Keratinocyte (primary cell): ENCODE results near the gene CCR6. TPM values are rescaled to one million over a fixed set of nuclear protein-coding genes. Genes with fewer than 3 reads are reported as not detected.
"Not testable (repeated sequence)": the region's sequence is repeated elsewhere in the genome, so short reads cannot be mapped to it uniquely, and the experiment has no call there.

Source experiments
- DNase-seq: peaks from one replicate; pipeline ENCODE4 v3.0.0-alpha.2; 2011; ENCODE audit warnings: low read depth, missing footprints, low spot score
- FAIRE-seq: peaks from 2 replicates; lab custom pipeline; 2011; peaks lifted over from hg19 to GRCh38; lab: Jason Lieb, UNC
- H2AFZ ChIP-seq: 2 replicates; pipeline ENCODE4 v1.6.0; 2012; ENCODE audit warnings: low read length, control low read depth, inconsistent platforms; ENCODE audit not compliant: control insufficient read depth
- H3K27ac ChIP-seq: 2 replicates; pipeline ENCODE4 v1.5.1; 2011; ENCODE audit warnings: low read length; ENCODE audit not compliant: control insufficient read depth, insufficient read depth
- H3K27me3 ChIP-seq: 3 replicates; pipeline ENCODE4 v1.6.0; 2011; ENCODE audit warnings: low read length; ENCODE audit not compliant: control insufficient read depth, insufficient read depth; ENCODE audit errors: extremely low read depth
- H3K36me3 ChIP-seq, 2 experiments: 2 replicates in 1 of 2; 3 replicates in 1 of 2; pipeline ENCODE4 v1.5.1; 2011; ENCODE audit warnings: low read length in 2 of 2, mild to moderate bottlenecking in 1 of 2; ENCODE audit not compliant: control insufficient read depth in 2 of 2, insufficient read depth in 2 of 2; ENCODE audit errors: extremely low read depth in 1 of 2
- H3K4me1 ChIP-seq: 3 replicates; pipeline ENCODE4 v1.5.1; 2011; ENCODE audit warnings: low read length; ENCODE audit not compliant: control insufficient read depth, insufficient read depth; ENCODE audit errors: extremely low read depth
- H3K4me2 ChIP-seq: 3 replicates; pipeline ENCODE4 v1.6.0; 2011; ENCODE audit warnings: low read depth, low read length; ENCODE audit not compliant: control insufficient read depth, insufficient read depth; ENCODE audit errors: extremely low read depth
- H3K4me3 ChIP-seq, 3 experiments: fragments of 200-600 bp in 1 of 3; sonication (generic) in 1 of 3; 2 replicates in 2 of 3; 3 replicates in 1 of 3; pipeline ENCODE4 v1.5.1; 2011 to 2016; ENCODE audit warnings: low read length in 3 of 3, mild to moderate bottlenecking in 3 of 3, control low read depth in 2 of 3, inconsistent platforms in 1 of 3, low read depth in 1 of 3, mixed read lengths in 1 of 3, mixed run types in 1 of 3, moderate library complexity in 1 of 3; ENCODE audit not compliant: control insufficient read depth in 2 of 3, insufficient read depth in 2 of 3; ENCODE audit errors: extremely low read depth in 1 of 3
- H3K79me2 ChIP-seq: 2 replicates; pipeline ENCODE4 v1.6.0; 2012; ENCODE audit warnings: low read length; ENCODE audit not compliant: control insufficient read depth, insufficient read depth
- H3K9ac ChIP-seq: 3 replicates; pipeline ENCODE4 v1.6.0; 2011; ENCODE audit warnings: low read length; ENCODE audit not compliant: control insufficient read depth, insufficient read depth; ENCODE audit errors: extremely low read depth
- H3K9me1 ChIP-seq: 3 replicates; pipeline ENCODE4 v1.6.0; 2011; ENCODE audit warnings: low read length; ENCODE audit not compliant: control insufficient read depth, insufficient read depth; ENCODE audit errors: extremely low read depth
- H3K9me3 ChIP-seq: 2 replicates; pipeline ENCODE4 v1.5.1; 2012; ENCODE audit warnings: low read depth, low read length; ENCODE audit not compliant: control insufficient read depth
- H4K20me1 ChIP-seq: 3 replicates; pipeline ENCODE4 v1.6.0; 2011; ENCODE audit warnings: low read length; ENCODE audit not compliant: control insufficient read depth, insufficient read depth; ENCODE audit errors: extremely low read depth
- EZH2 ChIP-seq: IDR thresholded peaks from one replicate; pipeline ENCODE4 v1.6.1; 2012; ENCODE audit warnings: inconsistent platforms, mild to moderate bottlenecking, low read length, moderate library complexity
- dilution Hi-C: fragments of 300-500 bp; cut with MboI; formaldehyde crosslinking; loops from one replicate; pipeline ENCODE4 v1.7.0; 2020; ENCODE audit warnings: low sequenced_read_pairs; ENCODE audit not compliant: extremely low pct_ligation_motif_present
- polyA plus RNA-seq, 5 experiments: library from polyadenylated mRNA; depleted of rRNA in 3 of 5; stranded (reverse) in 3 of 5; stranded (forward) in 1 of 5; unstranded in 1 of 5; fragments of >200 nt; gene quantifications; 1 replicate in 1 of 5; 2 replicates in 3 of 5; 3 replicates in 1 of 5; pipeline versions ENCODE4 v1.2.1 to v1.2.3, GENCODE V29; 2011 to 2012; ENCODE audit warnings: missing spikeins in 2 of 5, low read depth in 1 of 5, low replicate concordance in 1 of 5
- TF ChIP-seq, protein P1 (sequence below), 3 experiments: IDR thresholded peaks in 1 of 3; conservative IDR thresholded peaks in 1 of 3; optimal IDR thresholded peaks in 1 of 3; 2 replicates in 2 of 3; 3 replicates in 1 of 3; pipeline versions ENCODE3 to v1.5.1; 2011; ENCODE audit warnings: low read length in 3 of 3, mild to moderate bottlenecking in 3 of 3, moderate library complexity in 2 of 3, control low read depth in 1 of 3, inconsistent platforms in 1 of 3; ENCODE audit not compliant: insufficient read depth in 2 of 3; ENCODE audit errors: extremely low read depth in 1 of 3

The CCR6 gene
- polyA plus RNA-seq, 1 donor (not counting 4 experiments of a cell fraction or from before 2014, with no cell fraction given), result not detected

DNA sequence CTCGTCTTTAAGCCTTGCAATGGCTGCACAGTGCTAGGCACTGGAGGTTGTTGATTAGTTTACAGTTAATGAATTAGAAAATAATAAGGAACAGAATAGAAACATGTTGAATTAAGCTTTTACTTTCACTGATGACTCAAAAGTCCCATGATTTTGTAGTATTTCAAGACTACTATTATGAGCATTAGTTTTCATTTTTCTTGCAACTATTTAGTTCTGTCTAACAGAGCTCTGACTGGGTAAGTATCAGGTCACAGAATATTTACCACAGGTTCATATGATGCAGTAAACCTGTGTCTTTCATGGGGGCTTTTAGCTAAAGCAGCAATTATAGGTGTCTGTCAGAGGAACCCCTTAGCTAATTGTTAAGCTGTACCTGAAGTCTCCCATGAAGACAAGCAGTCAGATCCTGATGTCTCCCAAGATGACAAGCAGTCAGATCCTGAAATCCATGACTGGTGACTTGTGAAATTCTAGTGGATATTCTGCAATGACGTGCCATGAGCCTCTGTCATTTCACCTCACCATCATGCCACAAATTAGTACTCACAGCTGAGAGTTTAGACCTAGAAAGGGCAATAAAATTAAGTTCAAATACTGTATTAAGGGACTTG is 43.1 kb downstream of the CCR6 start:
- Histone ChIP-seq H4K20me1 (no peaks in the 10 kb centered on the region), H3K9me3 (peaks cover 2% of the 10 kb centered on the region), H3K9me1 (no peaks in the 10 kb centered on the region), H3K36me3 (no peaks in the 10 kb centered on the region), H3K79me2 (no peaks in the 10 kb centered on the region), H3K27me3 (no peaks in the 10 kb centered on the region), H3K4me2 (no peak overlapping the region), H3K4me3 (no peak overlapping the region), H3K27ac (no peak overlapping the region), H2AFZ (no peak overlapping the region), H3K4me1 (no peaks in the 10 kb centered on the region), H3K9ac (no peak overlapping the region)
- no peak for FAIRE-seq
- TF ChIP-seq EZH2, result no peak
- TF ChIP-seq, protein P1, sequence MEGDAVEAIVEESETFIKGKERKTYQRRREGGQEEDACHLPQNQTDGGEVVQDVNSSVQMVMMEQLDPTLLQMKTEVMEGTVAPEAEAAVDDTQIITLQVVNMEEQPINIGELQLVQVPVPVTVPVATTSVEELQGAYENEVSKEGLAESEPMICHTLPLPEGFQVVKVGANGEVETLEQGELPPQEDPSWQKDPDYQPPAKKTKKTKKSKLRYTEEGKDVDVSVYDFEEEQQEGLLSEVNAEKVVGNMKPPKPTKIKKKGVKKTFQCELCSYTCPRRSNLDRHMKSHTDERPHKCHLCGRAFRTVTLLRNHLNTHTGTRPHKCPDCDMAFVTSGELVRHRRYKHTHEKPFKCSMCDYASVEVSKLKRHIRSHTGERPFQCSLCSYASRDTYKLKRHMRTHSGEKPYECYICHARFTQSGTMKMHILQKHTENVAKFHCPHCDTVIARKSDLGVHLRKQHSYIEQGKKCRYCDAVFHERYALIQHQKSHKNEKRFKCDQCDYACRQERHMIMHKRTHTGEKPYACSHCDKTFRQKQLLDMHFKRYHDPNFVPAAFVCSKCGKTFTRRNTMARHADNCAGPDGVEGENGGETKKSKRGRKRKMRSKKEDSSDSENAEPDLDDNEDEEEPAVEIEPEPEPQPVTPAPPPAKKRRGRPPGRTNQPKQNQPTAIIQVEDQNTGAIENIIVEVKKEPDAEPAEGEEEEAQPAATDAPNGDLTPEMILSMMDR (optimal IDR thresholded peaks at IDR 0.05 in 1 of 3, IDR thresholded peaks at IDR 0.05 in 1 of 3, conservative IDR thresholded peaks at IDR 0.05 in 1 of 3; ENCODE audit: extremely low read depth in 1 of 3, insufficient read depth in 2 of 3, low read length in 3 of 3), result no peak
- dilution Hi-C loops, result no loop called here
- DNase-seq, result no peak

DNA sequence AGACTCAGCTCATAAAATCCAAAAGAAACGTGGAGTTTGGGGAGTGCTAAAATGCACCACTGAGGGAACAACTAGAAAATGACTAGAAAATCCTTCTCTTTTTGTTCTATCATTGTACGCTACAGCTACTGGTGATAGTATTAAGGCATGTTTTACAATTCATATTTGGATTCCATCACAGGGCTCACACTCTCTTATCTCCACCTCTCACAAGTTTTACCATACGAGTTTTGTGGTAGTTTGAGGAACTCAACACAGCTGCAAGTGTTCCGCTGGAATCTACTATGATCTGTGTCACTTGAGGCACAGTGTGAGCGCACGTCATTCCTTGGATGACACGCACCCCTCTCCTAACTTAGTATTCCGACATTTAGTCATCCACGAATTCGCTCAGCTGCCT is 44.8 kb downstream of the CCR6 start:
- H3K79me2 ChIP-seq, DNase-seq, FAIRE-seq, H3K9me3 ChIP-seq, dilution Hi-C loops, H3K4me2 ChIP-seq, H3K27me3 ChIP-seq, H2AFZ ChIP-seq, H3K27ac ChIP-seq, H3K4me1 ChIP-seq, H3K9me1 ChIP-seq, H3K9ac ChIP-seq, H3K36me3 ChIP-seq, H3K4me3 ChIP-seq, H4K20me1 ChIP-seq: not testable (repeated sequence)

DNA sequence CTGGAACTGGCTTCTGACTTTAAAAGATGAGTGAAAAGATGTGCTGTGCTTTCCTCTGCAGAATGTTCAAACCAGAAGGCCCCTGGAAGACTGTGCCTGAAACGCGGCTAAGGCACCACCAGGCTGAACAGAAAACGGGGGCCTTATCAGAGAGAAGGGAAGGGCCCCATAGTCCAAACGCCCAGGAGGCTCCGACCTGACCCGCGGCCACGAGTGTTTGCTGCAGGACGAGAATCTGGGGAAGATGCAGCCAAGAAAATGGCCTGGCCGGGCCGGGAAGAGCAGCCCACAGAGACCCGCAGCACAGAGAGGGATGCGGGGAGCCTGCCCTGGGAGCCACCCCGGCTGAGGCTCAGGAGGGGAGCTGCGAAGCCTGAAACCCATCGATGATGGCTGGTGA is 45.4 kb downstream of the CCR6 start:
- H4K20me1 ChIP-seq, H3K4me2 ChIP-seq, FAIRE-seq, H3K4me3 ChIP-seq, H2AFZ ChIP-seq, H3K79me2 ChIP-seq, H3K27ac ChIP-seq, H3K27me3 ChIP-seq, H3K9me3 ChIP-seq, H3K36me3 ChIP-seq, H3K4me1 ChIP-seq, DNase-seq, dilution Hi-C loops, H3K9me1 ChIP-seq, H3K9ac ChIP-seq: not testable (repeated sequence)

DNA sequence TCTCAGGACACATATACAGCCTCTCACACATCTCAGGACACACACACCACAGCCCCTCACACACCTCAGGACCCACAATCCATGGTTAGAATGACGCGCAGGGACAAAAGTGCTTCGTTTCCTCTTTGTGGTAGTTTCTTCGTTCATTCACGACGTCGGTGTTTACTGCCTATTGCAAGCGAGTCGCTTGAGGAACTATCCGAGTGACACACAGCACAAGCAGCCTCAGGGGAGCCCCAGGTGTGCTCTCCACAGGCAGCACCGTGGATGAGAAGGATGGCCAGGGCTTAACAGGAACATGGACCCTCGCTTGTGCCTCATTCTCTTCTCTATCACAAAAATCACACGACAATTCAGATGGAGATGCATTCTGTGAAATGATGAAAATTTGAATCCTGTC is 47.0 kb downstream of the CCR6 start:
- H3K4me1 ChIP-seq, H3K4me3 ChIP-seq, H3K9me1 ChIP-seq, dilution Hi-C loops, DNase-seq, H3K9me3 ChIP-seq, H3K36me3 ChIP-seq, H3K9ac ChIP-seq, H2AFZ ChIP-seq, H3K4me2 ChIP-seq, H3K27me3 ChIP-seq, FAIRE-seq, H3K79me2 ChIP-seq, H4K20me1 ChIP-seq, H3K27ac ChIP-seq: not testable (repeated sequence)
